GM21723 (cell line): ENCODE measurements around the gene STX8.

Experiments used
- ATAC-seq: cut with Tn5 transposase; IDR thresholded peaks from one replicate; pipeline ENCODE4 v1.9.1; 2021; ENCODE audit warnings: mild to moderate bottlenecking, moderate library complexity; ENCODE audit not compliant: unreplicated experiment

STX8 gene

DNA sequence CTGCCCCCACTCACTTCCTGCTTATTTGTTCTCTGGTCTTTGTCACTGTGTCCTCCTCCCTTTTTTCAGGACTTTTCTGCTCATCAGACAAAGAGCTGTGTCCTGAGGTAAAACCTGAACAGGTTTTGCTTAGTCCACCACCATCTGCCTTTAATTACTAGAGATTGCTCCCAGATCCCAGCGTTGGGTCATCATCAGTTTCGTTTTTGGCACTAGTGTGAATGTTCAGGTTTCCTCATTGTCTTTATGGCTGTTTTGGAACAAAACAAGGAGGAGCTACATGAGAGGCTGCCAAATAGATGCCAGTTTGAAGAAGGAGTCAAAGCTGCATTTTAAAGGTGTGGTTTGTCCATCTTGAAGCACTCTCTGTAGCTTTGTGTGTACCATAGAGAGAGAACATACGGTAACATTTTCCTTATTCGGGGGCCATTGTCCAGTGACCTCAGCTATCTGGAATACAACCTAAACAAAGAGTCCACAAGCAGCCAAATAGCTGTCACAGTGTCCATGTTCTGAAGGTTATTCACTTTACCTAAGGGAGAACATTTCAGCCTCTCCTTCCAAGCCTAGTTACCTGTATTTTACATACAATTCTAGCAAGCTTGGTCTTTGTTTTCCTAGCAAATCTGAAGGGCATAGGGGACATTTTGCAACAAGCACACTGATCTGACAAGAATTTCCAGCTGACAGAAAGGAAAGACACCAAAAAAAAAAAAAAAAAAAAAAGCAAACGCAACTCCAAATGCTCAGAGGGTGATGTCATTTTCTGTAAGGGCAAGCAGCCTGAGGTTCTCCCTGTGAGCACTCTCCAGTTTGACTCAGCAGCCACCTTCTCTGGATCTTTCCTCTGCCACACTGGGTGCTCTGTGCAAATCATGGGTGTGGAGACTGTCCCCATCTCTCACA is 358.2 kb downstream of the STX8 start:
- no peak for ATAC-seq

DNA sequence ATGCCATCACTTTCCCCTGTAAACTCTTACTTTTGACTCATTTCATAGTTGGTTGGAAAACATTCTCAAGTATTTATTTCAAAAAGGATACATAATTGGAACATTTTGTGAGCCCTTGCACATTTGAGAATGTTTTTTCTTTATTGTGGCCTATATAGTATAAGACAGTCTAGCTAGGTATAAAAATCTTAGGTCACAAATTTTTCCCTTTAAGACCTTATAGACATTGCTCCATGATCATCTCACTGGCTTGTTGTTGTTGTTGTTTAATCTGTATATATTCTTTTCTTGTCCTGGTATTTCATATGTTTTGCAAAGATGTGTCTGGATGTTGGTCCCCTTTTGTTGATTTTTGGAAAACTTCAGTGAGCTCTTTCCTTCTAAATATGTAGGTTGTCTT is 360.2 kb downstream of the STX8 start:
- ATAC-seq: no peak

GRCh38 chr17:9213303-9213640 is 362.3 kb downstream of the STX8 start:
- ATAC-seq: no peak

GRCh38 chr17:9212376-9213302 is 363.0 kb downstream of the STX8 start:
- ATAC-seq: no peak

DNA sequence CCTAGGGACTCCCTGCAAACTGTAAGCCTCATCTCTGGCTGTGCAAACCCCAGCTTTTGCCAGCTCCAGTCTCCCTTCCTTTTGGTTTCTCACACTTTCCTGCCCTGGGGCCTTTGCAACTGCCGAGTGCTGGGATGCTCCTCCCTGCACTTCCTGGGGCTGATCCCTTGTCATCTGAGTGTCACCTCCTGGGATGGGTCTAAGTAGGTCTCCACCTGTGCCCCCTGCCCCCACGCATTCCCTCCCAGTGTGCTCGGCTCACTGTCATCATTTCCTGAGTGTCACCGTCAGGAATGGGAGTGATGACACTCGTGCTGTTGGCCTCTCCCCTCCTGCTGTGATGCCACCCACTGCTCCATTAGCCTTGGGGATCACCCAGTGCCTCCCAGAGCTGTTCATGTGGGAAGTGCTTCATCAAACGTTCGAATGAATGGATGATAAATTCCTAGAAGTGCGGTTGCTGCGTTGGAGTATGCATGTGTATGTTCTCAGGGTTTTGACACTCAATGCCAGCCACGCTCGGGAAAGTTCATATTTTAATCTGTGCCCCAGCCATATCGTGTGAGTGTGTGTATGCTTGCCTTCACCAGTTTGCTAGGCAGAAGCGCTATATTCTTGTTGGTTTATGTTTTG is 364.4 kb downstream of the STX8 start:
- ATAC-seq: no peak

GRCh38 chr17:9209781-9210370 is 365.7 kb downstream of the STX8 start:
- ATAC-seq: no peak

DNA sequence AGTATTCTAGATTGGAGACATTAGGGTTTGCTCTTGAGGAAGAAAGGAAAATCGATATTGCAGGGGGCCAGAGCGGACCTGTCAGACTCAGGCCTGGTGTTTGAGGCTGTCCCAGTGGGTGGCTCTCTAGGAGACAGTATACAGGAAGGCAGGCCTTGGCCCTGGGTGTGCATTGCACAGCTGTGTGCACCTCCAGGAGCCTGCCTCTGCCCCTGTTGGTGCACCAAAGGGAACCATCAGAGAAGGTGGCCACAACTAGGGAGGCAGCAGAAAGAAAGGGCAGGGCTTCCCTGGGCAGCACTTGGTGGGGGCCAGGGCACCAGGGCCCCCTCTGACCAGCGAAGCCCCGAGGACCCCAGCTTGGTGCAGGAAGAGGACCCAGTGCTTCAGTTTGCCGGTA is 366.3 kb downstream of the STX8 start:
- no peak for ATAC-seq

DNA sequence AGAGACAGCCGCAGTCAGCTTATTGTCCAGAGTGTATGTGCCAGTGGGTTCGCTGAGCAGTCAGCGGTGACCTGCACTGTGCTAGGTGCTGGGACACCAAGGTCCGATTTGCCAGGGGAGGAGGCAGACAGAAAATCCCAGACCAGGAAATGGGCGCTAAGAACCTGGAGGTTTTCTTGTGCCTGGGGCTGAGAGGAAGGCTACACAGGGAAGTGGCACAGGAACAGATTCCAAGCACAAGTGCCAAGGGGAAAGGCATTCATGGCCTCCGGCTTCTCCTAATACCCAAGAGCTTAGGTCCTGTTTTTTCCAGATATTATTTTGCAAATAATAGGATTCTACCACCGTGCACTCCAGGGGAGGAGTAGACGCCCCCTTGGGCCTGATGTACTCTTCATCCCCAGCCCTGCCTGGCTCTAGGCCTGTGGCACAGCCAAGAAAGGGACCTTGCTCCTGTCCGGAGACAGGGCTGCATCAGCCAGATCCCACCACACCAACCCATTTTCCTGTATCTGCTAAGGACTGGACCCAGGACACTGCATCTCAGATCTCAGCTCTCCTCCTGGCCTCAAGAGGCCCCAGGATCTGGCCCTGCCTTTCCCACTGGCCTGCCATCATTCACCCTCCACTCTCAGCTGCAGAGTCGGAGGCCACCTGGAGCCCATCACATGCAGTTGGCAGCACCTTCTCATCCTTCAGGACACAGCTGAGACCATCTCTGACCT is 367.1 kb downstream of the STX8 start:
- no peak for ATAC-seq

DNA sequence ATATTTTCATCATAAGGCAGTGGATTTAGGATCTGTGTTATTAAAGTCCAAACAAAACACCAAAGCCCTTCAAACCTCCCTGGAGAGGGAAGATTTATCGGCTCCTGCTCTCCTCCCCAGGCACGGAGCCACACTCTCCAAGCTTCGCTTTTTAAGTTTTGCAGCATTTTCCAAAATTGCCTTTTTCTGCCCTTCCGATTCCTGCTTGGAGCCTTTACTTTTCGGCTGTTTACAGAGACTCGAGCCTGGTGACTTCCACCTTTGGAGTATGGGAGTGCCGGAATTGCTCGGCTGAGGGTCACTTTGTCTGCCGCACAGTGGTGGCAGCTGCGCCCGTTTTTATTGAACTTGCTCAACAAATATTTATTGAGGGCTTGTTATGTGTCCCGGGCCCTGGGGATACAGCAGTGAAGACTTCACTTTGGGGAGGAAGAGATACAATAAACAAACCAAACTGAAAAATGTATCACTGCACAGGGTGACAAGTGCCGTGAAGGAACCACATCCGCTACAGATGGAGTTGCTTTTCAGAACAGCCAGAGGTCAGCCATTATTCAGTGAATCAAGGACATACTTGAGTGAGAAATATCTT is 368.8 kb downstream of the STX8 start:
- no peak for ATAC-seq

DNA sequence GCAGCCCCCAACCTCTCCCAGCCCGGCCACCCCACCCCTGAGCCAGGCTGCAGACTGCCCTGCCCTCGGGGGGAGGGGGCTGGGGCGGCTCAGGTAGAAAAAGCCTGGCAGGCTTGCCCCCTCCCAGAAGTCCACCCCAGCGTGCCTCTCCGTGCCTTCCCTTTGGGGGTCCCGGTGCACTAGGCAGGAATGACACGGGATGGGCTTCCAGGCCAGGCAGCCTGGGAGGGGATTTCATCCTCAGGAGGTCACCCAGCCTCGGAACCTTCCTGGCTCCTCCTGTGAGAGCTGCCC is 369.3 kb downstream of the STX8 start:
- no peak for ATAC-seq

GRCh38 chr17:9205520-9206409 is 369.9 kb downstream of the STX8 start:
- no peak for ATAC-seq

- ATAC-seq: no peak
Observed at GRCh38 chr17:9204637-9205329, 370.8 kb downstream of the STX8 start.

DNA sequence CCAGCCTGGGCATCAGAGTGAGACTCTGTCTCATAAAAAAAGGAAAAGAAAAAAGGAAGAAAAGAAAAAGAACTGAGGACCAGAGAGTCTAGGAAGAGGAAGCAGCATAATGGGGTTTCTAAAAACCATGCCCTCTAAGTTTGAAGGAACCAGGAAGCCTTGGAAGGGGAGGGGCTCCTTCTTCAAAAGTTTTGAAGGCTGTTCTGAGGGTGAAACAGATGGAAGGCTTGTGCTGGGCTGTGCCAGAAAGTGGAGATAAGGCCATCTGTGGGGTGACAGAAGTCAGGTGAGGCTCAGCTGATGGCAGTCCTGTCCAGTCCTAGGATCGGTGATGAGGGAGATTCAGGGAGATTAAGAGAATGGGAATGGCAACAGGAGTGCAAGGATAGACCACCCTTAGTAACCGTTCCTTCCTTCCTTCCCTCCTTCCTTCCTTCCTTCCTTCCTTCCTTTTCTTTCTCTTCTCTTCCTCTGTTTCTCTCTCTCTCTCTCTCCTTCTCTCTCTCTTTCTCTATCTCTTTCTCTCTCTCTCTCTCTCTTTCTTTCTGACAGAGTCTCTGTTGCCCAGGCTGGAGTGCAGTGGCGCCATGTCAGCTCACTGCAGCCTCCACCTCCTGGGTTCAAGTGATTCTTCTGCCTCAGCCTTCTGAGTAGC is 371.7 kb downstream of the STX8 start:
- no peak for ATAC-seq

GRCh38 chr17:9202532-9202931 is 373.1 kb downstream of the STX8 start:
- ATAC-seq: no peak

DNA sequence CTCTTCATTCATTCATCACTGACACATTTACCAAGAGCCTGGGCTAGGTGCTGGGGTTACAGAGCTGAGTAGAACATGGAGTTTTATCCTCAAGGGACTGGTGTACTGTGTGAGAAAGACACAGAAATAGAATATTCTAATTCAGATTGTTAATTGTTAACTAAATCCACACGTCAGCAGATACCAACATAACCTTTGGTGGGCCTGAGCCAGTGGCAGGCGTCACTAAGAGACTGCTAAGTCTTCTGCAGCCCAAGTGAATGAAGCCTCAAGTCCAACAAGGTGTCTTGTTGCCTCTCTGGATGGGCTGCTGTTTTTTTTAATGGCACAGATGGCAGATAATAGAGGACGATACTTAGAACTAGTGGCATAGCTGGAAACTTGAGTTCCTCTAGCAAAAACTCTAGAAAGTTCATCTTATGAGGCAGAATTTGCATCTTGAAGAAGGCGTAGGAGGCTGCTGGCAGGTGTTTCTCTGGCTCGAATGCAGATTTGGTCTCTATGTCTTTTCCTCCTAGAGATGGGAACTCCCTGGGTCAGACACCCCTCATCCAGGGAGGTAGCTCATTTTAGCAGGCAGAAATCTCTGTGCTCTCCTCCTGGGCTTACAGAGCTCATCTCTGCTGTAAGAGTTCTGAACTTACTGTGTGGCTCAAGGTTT is 374.8 kb downstream of the STX8 start:
- ATAC-seq: peak; percentile 72
